GM12801 (cell line): ENCODE measurements around the gene PDZD7.

Source experiments
- CTCF ChIP-seq: IDR thresholded peaks from one replicate; pipeline ENCODE4 v1.5.1; 2011; ENCODE audit warnings: control low read depth; ENCODE audit not compliant: insufficient read length; ENCODE audit errors: extremely low read depth

PDZD7 gene

GRCh38 chr10:101050208-101051069 is 19.5 kb upstream of the PDZD7 start:
- TF ChIP-seq CTCF = no peak

GRCh38 chr10:101047961-101048892 is 17.3 kb upstream of the PDZD7 start:
- no peak for TF ChIP-seq CTCF

- no peak for TF ChIP-seq CTCF
Measured at GRCh38 chr10:101047268-101047667, 16.3 kb upstream of the PDZD7 start.

- no peak for TF ChIP-seq CTCF
Measured at GRCh38 chr10:101046332-101047238, 15.7 kb upstream of the PDZD7 start.

GRCh38 chr10:101044117-101044516 is 13.2 kb upstream of the PDZD7 start:
- no peak for TF ChIP-seq CTCF

- no peak for TF ChIP-seq CTCF
Measured at GRCh38 chr10:101043363-101043707, 12.4 kb upstream of the PDZD7 start.
